Measurements from ENCODE around the gene NT5C1A. TPM values are rescaled to one million over a fixed set of nuclear protein-coding genes. Genes with fewer than 3 reads are reported as not detected.

The NT5C1A gene
- total RNA-seq, 1 experiment from 2014 or later = not detected

- Histone ChIP-seq H3K9ac (ENCODE audit: extremely low read depth, insufficient read length, low read length) (no peak overlapping the region), H4K8ac (replicated peaks; ENCODE audit: insufficient read length, low read depth, low read length) (no peak overlapping the region), H3K23ac (ENCODE audit: insufficient read length, low read depth, low read length) (no peak overlapping the region), H3K4ac (ENCODE audit: low read depth, low read length) (no peak overlapping the region), H3K4me1 (ENCODE audit: insufficient read depth, low read length) (no peaks in the 10 kb centered on the region), H3K27ac (ENCODE audit: insufficient read length, low read depth, low read length) (no peak overlapping the region), H2AFZ (ENCODE audit: low read length) (no peak overlapping the region), H3K18ac (ENCODE audit: insufficient read length, low read depth, low read length) (no peak overlapping the region), H3K4me2 (ENCODE audit: insufficient read depth, insufficient read length, low read length) (no peak overlapping the region), H3K56ac (ENCODE audit: insufficient read length, low read depth, low read length) (no peak overlapping the region), H4K91ac (ENCODE audit: insufficient read length, low read depth, low read length) (no peak overlapping the region), H2BK120ac (ENCODE audit: low read depth, low read length, poor library complexity, severe bottlenecking) (no peak overlapping the region), H3K27me3 (ENCODE audit: insufficient read depth, low read length) (peaks cover 65% of the 10 kb centered on the region), H2AK5ac (ENCODE audit: insufficient read length, low read length) (no peak overlapping the region), H3K9me3 (ENCODE audit: control insufficient read depth, low read depth, low read length) (no peaks in the 10 kb centered on the region), H4K5ac (ENCODE audit: insufficient read length, low read depth, low read length) (no peak overlapping the region), H3K79me1 (ENCODE audit: insufficient read depth, low read depth, low read length, poor library complexity, severe bottlenecking) (no peaks in the 10 kb centered on the region), H2BK12ac (ENCODE audit: insufficient read length, low read depth, low read length) (no peak overlapping the region), H2BK5ac (ENCODE audit: insufficient read length, low read length) (no peak overlapping the region), H3K23me2 (ENCODE audit: insufficient read length, low read depth, low read length, poor library complexity, severe bottlenecking) (peaks cover 7% of the 10 kb centered on the region), H3T11ph (ENCODE audit: low read length) (no peak overlapping the region), H3K14ac (ENCODE audit: insufficient read depth, low read length) (no peak overlapping the region), H3K79me2 (ENCODE audit: insufficient read depth, low read length) (no peaks in the 10 kb centered on the region), H2BK20ac (ENCODE audit: low read depth, low read length, poor library complexity, severe bottlenecking) (no peak overlapping the region), H2BK15ac (ENCODE audit: low read depth, low read length) (no peak overlapping the region), H4K20me1 (ENCODE audit: control insufficient read depth, insufficient read depth, insufficient read length) (no peaks in the 10 kb centered on the region)
- Mint-ChIP-seq H3K27me3 (ENCODE audit: low read depth) (peaks cover 98% of the 10 kb centered on the region), H3K4me1 (peaks cover 0 to 9% of the 10 kb centered on the region in 2 experiments; a peak in 2 of 4 replicates), H3K27ac (no peak overlapping the region; a peak in 1 of 7 replicates), H3K9me3 (no peaks in the 10 kb centered on the region), H3K36me3 (ENCODE audit: insufficient read depth in 1 of 3, low read depth in 3 of 3) (no peaks in the 10 kb centered on the region; a peak in 2 of 7 replicates), H3K4me3 (no peak overlapping the region)
- DNase-seq = no peak
- TF ChIP-seq CTCF (conservative IDR thresholded peaks at IDR 0.05) = no peak
- no CpG with 5 or more reads among the region's 3 CpGs for WGBS (ENCODE audit: extremely low coverage, insufficient read length, low lambda C conversion rate)
Measured at GRCh38 chr1:39668894-39669293, 3.0 kb downstream of the NT5C1A start.
